ENCODE measurements around the gene ASB13. TPM values are rescaled to one million over a fixed set of nuclear protein-coding genes. Genes with fewer than 3 reads are reported as not detected.
A peak's percentile ranks its signal among the peaks of the same experiment; 100 is the strongest.

Gene ASB13
- total RNA-seq, 1 donor, result 9.1 TPM

GRCh38 chr10:5620966-5621365, 45.4 kb downstream of the ASB13 start:
- DNase-seq (ENCODE audit: low read depth), result no peak
- no peak for TF ChIP-seq CTCF (IDR thresholded peaks at IDR 0.05; ENCODE audit: insufficient read depth, low read depth, low read length)
- no peak overlapping the region for H3K4me3 ChIP-seq (ENCODE audit: low read depth, low read length)

- no peak overlapping the region for H3K4me3 ChIP-seq (ENCODE audit: low read depth, low read length)
- no peak for TF ChIP-seq CTCF (IDR thresholded peaks at IDR 0.05; ENCODE audit: insufficient read depth, low read depth, low read length)
- no peak for DNase-seq (ENCODE audit: low read depth)
Measured at GRCh38 chr10:5620223-5620721, 46.1 kb downstream of the ASB13 start.

GRCh38 chr10:5619362-5620211, 46.8 kb downstream of the ASB13 start:
- no peak for TF ChIP-seq CTCF (IDR thresholded peaks at IDR 0.05; ENCODE audit: insufficient read depth, low read depth, low read length)
- H3K4me3 ChIP-seq (ENCODE audit: low read depth, low read length), result no peak overlapping the region
- DNase-seq (ENCODE audit: low read depth), result peak; percentile 23

- no peak for TF ChIP-seq CTCF (IDR thresholded peaks at IDR 0.05; ENCODE audit: insufficient read depth, low read depth, low read length)
- no peak for DNase-seq (ENCODE audit: low read depth)
- H3K4me3 ChIP-seq (ENCODE audit: low read depth, low read length), result no peak overlapping the region
Measured at GRCh38 chr10:5618829-5619228, 47.6 kb downstream of the ASB13 start.

GRCh38 chr10:5618042-5618441, 48.4 kb downstream of the ASB13 start:
- DNase-seq (ENCODE audit: low read depth), result no peak
- no peak overlapping the region for H3K4me3 ChIP-seq (ENCODE audit: low read depth, low read length)
- no peak for TF ChIP-seq CTCF (IDR thresholded peaks at IDR 0.05; ENCODE audit: insufficient read depth, low read depth, low read length)

GRCh38 chr10:5617521-5617920, 48.9 kb downstream of the ASB13 start:
- no peak for DNase-seq (ENCODE audit: low read depth)
- no peak for TF ChIP-seq CTCF (IDR thresholded peaks at IDR 0.05; ENCODE audit: insufficient read depth, low read depth, low read length)
- H3K4me3 ChIP-seq (ENCODE audit: low read depth, low read length), result no peak overlapping the region

Measured in fibroblast of villous mesenchyme (primary cell).